ENCODE data around the gene NRG3.

The NRG3 gene

GRCh38 chr10:82400841-82401240, 525.8 kb downstream of the NRG3 start:
- no peak for DNase-seq

- DNase-seq = no peak
Measured at GRCh38 chr10:82402906-82403401, 528.0 kb downstream of the NRG3 start.

GRCh38 chr10:82409671-82410070, 534.7 kb downstream of the NRG3 start:
- DNase-seq = no peak

GRCh38 chr10:82411416-82411815, 536.4 kb downstream of the NRG3 start:
- DNase-seq = no peak

- no peak for DNase-seq
Measured at GRCh38 chr10:82420001-82420400, 545.0 kb downstream of the NRG3 start.

- DNase-seq = no peak
Measured at GRCh38 chr10:82429302-82429701, 554.3 kb downstream of the NRG3 start.

GRCh38 chr10:82438277-82438676, 563.3 kb downstream of the NRG3 start:
- no peak for DNase-seq

- no peak for DNase-seq
Measured at GRCh38 chr10:82440775-82441174, 565.8 kb downstream of the NRG3 start.

- no peak for DNase-seq
Measured at GRCh38 chr10:82452046-82452445, 577.1 kb downstream of the NRG3 start.

GRCh38 chr10:82452676-82453075, 577.7 kb downstream of the NRG3 start:
- no peak for DNase-seq

- DNase-seq = no peak
Measured at GRCh38 chr10:82453678-82454293, 578.8 kb downstream of the NRG3 start.

- DNase-seq = no peak
Measured at GRCh38 chr10:82462910-82463551, 588.0 kb downstream of the NRG3 start.

GRCh38 chr10:82463614-82464013, 588.6 kb downstream of the NRG3 start:
- DNase-seq = no peak

- no peak for DNase-seq
Measured at GRCh38 chr10:82464191-82464818, 589.3 kb downstream of the NRG3 start.

- DNase-seq = no peak
Measured at GRCh38 chr10:82464966-82465365, 590.0 kb downstream of the NRG3 start.

- no peak for DNase-seq
Measured at GRCh38 chr10:82468453-82468852, 593.5 kb downstream of the NRG3 start.

- no peak for DNase-seq
Measured at GRCh38 chr10:82472406-82473335, 597.7 kb downstream of the NRG3 start.

GRCh38 chr10:82477776-82478175, 602.8 kb downstream of the NRG3 start:
- DNase-seq = no peak

- no peak for DNase-seq
Measured at GRCh38 chr10:82492647-82493046, 617.7 kb downstream of the NRG3 start.

GRCh38 chr10:82496114-82496513, 621.1 kb downstream of the NRG3 start:
- no peak for DNase-seq

GRCh38 chr10:82497439-82497838, 622.4 kb downstream of the NRG3 start:
- no peak for DNase-seq

GRCh38 chr10:82498976-82499375, 624.0 kb downstream of the NRG3 start:
- no peak for DNase-seq

- DNase-seq = no peak
Measured at GRCh38 chr10:82505009-82505408, 630.0 kb downstream of the NRG3 start.

Measured in NK-92 treated with Interleukin-12 subunit alpha and Interleukin-12 subunit beta, amount 100 ng/mL, for 24 hours (cell line).